CD4-positive, alpha-beta T cell treated with Interleukin-1 beta for 1 hour (primary cell): ENCODE results near the gene CYRIA.

ENCODE experiments used
- DNase-seq, 2 donors: peaks; one replicate each; pipeline ENCODE4 v3.0.0-alpha.2; 2020 to 2022

Gene CYRIA

GRCh38 chr2:16665748-16666448 is at the start of gene CYRIA:
Gene CYRIA (minus strand): TSS chr2:16665834. CDS start chr2:16588119, 77,715 bp downstream.
- DNase-seq = peak; percentile 52 to 78

GRCh38 chr2:16713011-16713423 is 47.4 kb upstream of the CYRIA start:
- peak in 1 of 2 donors; percentile 40 for DNase-seq

GRCh38 chr2:16709769-16710168 is 44.1 kb upstream of the CYRIA start:
- DNase-seq = peak in 1 of 2 donors; percentile 28

GRCh38 chr2:16708173-16708572 is 42.5 kb upstream of the CYRIA start:
- DNase-seq = no peak

- DNase-seq = no peak
Observed at GRCh38 chr2:16707014-16707623, 41.5 kb upstream of the CYRIA start.

GRCh38 chr2:16700551-16701259 is 35.1 kb upstream of the CYRIA start:
- DNase-seq = peak in 1 of 2 donors; percentile 8

GRCh38 chr2:16693854-16694253 is 28.2 kb upstream of the CYRIA start:
- DNase-seq = no peak

- DNase-seq = no peak
Observed at GRCh38 chr2:16691261-16691660, 25.6 kb upstream of the CYRIA start.

GRCh38 chr2:16687955-16688354 is 22.3 kb upstream of the CYRIA start:
- DNase-seq = no peak

- DNase-seq = no peak
Observed at GRCh38 chr2:16687222-16687621, 21.6 kb upstream of the CYRIA start.

- DNase-seq = no peak
Observed at GRCh38 chr2:16686641-16687040, 21.0 kb upstream of the CYRIA start.

GRCh38 chr2:16685340-16685715 is 19.7 kb upstream of the CYRIA start:
- DNase-seq = no peak

GRCh38 chr2:16684676-16685339 is 19.2 kb upstream of the CYRIA start:
- DNase-seq = no peak

- DNase-seq = no peak
Observed at GRCh38 chr2:16683576-16683975, 17.9 kb upstream of the CYRIA start.

GRCh38 chr2:16682431-16683118 is 16.9 kb upstream of the CYRIA start:
- DNase-seq = no peak

GRCh38 chr2:16680781-16681180 is 15.1 kb upstream of the CYRIA start:
- no peak for DNase-seq

- DNase-seq = no peak
Observed at GRCh38 chr2:16680304-16680703, 14.7 kb upstream of the CYRIA start.

GRCh38 chr2:16678964-16679363 is 13.3 kb upstream of the CYRIA start:
- DNase-seq = no peak

- no peak for DNase-seq
Observed at GRCh38 chr2:16677875-16678274, 12.2 kb upstream of the CYRIA start.

GRCh38 chr2:16675781-16676180 is 10.1 kb upstream of the CYRIA start:
- DNase-seq = no peak

- DNase-seq = no peak
Observed at GRCh38 chr2:16674154-16674553, 8.5 kb upstream of the CYRIA start.

- DNase-seq = no peak
Observed at GRCh38 chr2:16671760-16672159, 6.1 kb upstream of the CYRIA start.

GRCh38 chr2:16669388-16669787 is 3.8 kb upstream of the CYRIA start:
- no peak for DNase-seq
